ENCODE measurements around the gene SLF2.

The SLF2 gene

DNA sequence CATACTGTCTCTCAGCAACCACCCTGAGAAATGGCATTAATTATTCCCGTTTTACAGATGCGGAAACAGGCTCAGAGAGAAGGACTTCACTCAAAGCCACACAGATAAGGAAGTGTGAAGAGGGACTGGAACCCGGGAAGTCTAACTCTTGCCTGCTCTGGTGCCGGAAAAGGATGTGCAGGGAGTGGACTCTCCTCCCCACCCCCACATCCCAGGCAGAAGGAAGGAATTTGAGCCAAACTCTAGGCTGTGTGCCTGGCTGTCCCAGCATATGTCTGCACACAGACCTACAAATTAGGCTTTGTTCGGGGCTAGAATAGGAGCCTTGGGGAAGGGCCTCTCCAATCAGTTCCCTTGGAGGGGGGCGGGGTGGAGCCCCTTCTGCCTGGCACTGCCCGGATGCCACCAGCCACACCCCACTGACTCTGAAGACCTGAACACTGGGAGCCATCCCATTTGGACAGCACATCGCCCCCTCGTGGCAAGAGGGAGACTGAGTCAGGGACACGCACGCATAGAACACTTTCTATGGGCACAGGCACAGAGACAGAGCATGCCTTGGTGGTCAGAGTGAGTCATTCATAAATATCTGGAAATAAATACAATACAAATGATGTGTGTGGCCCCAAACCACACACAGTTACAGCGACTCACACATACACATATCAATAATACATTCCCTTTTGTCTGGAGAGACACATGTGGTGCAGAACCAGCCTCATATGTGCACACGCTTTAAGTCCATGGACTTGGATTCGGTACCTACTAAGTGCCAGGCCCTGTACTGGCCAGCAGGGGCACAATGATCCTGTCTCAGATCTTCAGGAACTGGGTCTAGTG is 100.0 kb downstream of the SLF2 start:
- TF ChIP-seq, protein P1, sequence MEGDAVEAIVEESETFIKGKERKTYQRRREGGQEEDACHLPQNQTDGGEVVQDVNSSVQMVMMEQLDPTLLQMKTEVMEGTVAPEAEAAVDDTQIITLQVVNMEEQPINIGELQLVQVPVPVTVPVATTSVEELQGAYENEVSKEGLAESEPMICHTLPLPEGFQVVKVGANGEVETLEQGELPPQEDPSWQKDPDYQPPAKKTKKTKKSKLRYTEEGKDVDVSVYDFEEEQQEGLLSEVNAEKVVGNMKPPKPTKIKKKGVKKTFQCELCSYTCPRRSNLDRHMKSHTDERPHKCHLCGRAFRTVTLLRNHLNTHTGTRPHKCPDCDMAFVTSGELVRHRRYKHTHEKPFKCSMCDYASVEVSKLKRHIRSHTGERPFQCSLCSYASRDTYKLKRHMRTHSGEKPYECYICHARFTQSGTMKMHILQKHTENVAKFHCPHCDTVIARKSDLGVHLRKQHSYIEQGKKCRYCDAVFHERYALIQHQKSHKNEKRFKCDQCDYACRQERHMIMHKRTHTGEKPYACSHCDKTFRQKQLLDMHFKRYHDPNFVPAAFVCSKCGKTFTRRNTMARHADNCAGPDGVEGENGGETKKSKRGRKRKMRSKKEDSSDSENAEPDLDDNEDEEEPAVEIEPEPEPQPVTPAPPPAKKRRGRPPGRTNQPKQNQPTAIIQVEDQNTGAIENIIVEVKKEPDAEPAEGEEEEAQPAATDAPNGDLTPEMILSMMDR (IDR thresholded peaks at IDR 0.05) = no peak
- H3K27ac ChIP-seq = no peak overlapping the region

DNA sequence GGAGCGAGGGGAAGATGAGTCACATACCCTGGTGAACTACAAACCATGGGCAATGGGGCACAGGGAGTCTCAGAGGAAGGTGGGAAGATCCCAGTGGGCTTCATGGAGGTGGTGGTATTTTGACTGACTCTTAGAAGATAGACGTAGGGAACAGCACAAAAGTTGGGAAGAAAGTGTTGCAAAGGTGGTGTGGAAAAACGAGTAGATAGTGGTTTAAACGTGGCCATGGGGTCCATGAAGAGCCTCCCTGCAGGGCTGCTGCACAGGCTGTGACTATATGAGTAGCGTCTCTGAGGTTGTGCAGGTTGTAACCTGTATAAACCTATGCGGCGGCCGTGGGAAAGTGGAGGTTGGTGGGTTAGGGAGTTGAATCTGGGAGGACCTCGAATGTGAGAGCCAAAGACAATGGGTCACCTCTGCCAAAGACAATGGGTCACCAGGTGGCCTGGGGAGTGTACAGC is 100.6 kb downstream of the SLF2 start:
- Histone ChIP-seq H3K4me3 (ENCODE audit: low read depth in 1 of 2, low read length in 1 of 2) (no peak overlapping the region), H3K4me1 (ENCODE audit: control insufficient read depth in 1 of 2, insufficient read depth in 1 of 2, low read depth in 1 of 2, low read length in 1 of 2) (peaks cover 0 to 5% of the 10 kb centered on the region in 2 experiments), H3K27me3 (peaks cover 36% of the 10 kb centered on the region), H3K9me3 (no peaks in the 10 kb centered on the region), H3K27ac (no peak overlapping the region), H3K36me3 (no peaks in the 10 kb centered on the region)
- TF ChIP-seq, protein P1 (IDR thresholded peaks at IDR 0.05) = no peak

More for the DNA sequence above, 100.0 kb downstream of the SLF2 start:
- H3K4me3 ChIP-seq (ENCODE audit: low read depth in 1 of 2, low read length in 1 of 2) = no peak overlapping the region
- H3K36me3 ChIP-seq = no peaks in the 10 kb centered on the region
- no peaks in the 10 kb centered on the region for H3K9me3 ChIP-seq
- no peaks in the 10 kb centered on the region for H3K4me1 ChIP-seq (ENCODE audit: control insufficient read depth in 1 of 2, insufficient read depth in 1 of 2, low read depth in 1 of 2, low read length in 1 of 2)
- peaks cover 29% of the 10 kb centered on the region for H3K27me3 ChIP-seq

DNA sequence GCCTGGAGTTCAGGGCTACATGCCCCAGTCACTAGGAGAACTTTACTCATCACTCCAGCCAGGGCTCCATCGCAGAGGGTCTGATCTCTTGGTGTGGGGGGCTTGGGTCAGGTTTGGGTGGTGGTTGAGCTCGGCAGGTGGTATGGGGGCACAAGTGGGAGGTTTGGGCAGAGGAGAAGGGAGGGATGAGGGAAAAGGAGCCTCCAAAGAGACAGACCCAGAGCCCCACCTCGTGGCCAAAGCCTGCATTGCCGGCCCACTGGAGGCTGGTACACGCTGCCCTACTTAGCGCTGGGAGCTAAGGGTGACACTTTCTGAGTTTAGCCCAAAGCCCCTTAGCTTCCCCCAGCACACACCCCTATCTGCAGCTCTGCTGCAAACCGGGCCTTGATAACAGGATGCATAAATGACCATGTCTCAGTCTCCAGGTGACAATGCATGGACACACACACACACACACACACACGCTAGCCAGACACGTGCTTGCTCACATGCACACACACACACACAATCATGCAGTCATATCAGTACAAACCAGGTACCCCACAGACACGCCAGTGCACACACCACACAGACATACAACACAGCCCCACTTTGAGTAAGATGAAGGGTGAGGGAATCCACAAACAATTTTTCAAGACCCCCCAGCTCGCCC is 101.6 kb downstream of the SLF2 start:
- TF ChIP-seq, protein P1 (IDR thresholded peaks at IDR 0.05) = peak; percentile 85

More for the DNA sequence above, 101.6 kb downstream of the SLF2 start:
- H3K36me3 ChIP-seq = no peaks in the 10 kb centered on the region
- H3K27me3 ChIP-seq = peaks cover 45% of the 10 kb centered on the region
- no peak overlapping the region for H3K27ac ChIP-seq
- no peak overlapping the region for H3K4me3 ChIP-seq (ENCODE audit: low read depth in 1 of 2, low read length in 1 of 2)
- H3K4me1 ChIP-seq (ENCODE audit: control insufficient read depth in 1 of 2, insufficient read depth in 1 of 2, low read depth in 1 of 2, low read length in 1 of 2) = peaks cover 0 to 14% of the 10 kb centered on the region in 2 experiments
- H3K9me3 ChIP-seq = no peaks in the 10 kb centered on the region
